HG03060 (cell line): Measurements from ENCODE around the gene ECEL1.

ENCODE experiments used
- ATAC-seq: cut with Tn5 transposase; IDR thresholded peaks from one replicate; pipeline ENCODE4 v1.9.1; 2021; ENCODE audit warnings: low read depth, moderate number of reproducible peaks; ENCODE audit not compliant: unreplicated experiment

ECEL1 gene

GRCh38 chr2:232486558-232487384, 863 bp downstream of the ECEL1 start:
- no peak for ATAC-seq

DNA sequence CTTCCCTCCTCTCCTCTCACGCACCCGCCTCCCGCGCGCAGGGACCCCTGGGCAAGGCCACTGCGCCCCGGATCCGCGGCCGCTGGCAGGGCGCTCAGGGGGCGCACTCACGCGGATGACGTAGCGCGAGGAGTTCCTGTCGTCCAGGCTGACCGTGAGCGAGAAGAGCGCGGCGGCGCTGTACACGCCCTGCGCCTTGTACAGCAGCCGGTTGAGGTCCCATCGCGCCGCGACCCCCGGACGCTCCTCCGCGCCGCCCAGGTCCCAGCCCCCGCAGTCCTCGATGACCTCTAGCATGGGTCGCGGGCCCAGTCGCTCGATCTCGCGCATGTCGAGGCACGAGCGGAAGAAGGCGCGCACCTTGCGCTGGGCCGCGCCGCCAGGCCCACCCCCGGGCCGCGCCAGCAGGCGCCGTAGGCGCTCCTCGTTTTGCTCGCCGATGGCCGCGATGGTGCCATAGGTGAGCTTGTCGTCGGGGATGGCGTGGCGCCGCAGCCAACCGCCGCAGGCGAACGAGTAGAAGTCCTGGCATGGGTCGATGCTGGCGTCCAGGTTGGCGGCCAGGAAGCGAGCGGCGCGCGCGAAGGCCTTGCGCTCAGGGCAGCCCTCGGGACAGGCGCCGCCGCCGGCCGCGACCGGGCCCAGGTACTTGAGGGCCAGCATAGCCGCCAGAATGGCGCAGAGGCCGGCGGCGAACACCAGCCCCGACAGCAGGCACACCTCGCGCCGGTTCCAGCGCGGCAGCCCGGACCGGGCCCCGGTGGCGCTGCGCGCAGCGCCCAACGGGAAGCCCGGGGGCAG, 1.7 kb downstream of the ECEL1 start:
- no peak for ATAC-seq

GRCh38 chr2:232485348-232485756, 2.3 kb downstream of the ECEL1 start:
- no peak for ATAC-seq

DNA sequence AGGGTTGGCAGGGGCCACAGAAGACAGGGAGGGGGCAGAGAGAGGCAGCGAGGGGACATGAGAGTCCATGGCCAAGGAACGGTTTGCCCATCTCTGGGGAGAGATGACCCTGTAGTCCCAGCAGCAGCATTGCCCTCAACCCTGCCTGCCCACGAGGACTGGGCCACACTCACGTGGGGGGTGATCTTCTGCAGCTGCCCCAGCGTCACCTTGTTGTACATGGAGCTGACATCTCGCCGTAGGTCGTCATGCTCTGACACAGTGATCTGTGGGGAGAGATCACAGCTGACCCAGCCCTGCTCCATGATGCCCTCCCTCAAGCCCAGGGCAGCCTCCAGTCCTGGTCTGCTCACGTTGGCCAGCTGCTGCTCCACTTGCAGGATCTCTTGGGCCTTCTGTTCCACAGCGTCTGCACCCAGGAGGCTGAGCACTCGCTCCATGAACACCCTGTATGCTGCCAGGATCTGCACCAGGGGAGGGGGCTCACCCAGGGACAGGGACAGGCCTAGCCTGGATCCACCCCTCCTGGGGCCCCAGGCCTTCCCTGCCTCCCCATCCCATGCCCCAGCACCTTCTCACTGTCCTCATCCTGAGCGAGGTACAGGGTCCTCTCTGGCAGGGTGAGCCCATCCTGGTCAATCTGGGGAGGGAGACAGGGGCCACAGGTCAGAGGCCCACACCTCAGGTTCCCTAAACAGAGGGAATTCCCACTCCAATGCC, 2.8 kb downstream of the ECEL1 start:
- no peak for ATAC-seq

GRCh38 chr2:232483923-232484627, 3.6 kb downstream of the ECEL1 start:
- ATAC-seq = no peak

DNA sequence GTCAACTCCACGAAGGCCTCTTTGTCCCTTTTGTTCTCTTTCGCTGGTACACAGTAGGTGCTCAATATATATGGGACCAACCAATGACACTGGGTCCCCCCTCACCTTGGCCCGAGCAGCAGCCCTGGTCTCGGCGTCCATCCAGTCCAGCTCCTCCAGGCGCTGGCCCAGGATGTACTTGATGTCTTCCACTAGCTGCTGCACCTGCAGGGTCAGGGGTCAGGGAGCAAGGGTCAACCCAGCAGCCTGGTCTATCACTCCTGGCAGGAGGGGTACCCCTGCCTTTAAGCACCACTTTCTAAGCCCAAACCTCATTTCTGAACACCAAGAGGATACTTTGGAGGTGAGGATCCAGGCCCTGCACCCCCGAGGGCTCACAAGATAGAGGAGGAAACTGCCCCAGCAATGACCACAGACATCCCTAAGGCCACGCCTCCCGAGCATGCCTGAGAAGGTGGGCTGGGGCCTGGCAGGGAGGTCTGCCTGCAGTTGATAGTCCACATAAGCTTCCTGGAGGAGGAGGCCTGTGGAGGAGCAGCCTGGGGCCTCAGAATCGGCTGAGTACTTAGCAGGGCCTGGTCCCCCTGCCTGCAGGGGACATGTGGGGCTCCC, 4.2 kb downstream of the ECEL1 start:
- no peak for ATAC-seq

GRCh38 chr2:232482301-232483238, 5.1 kb downstream of the ECEL1 start:
- ATAC-seq = no peak

DNA sequence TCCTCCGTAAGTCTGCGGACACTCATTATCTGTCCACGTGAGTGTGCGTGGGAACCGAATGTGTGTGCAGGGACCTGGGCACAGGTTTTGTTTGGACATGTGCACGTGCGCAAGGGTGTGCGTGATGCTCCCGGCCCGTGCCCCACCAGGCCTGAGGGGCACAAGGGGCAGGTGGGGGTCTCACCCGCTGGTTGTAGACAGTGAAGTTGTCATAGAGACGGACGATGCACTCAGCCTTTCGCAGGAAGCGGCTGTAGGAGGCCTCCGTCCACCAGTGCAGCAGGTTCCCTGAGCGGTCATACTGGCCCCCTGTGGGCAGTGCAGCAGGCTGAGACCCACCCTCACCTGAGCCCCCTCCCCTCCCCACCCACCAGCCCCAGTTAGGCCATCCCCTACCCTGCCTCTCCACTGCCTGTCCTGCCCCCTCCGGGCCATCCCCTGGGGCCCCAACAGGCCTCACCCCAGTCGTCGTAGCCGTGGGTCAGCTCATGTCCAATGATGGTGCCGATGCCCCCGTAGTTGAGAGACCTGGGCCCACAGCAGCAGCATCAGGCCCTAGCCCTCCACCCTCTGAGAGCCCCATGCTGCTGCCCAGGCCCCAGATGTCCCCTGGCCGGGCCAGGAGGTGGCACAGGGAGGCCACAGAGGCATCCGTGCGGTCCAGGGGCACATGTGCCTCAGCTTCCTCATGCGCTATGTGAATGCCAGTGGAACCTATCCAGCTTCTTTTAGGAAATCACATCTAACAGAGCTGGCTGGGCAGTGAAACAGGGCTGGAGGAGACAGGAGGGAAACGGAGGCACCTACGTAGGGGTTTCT, 6.1 kb downstream of the ECEL1 start:
- no peak for ATAC-seq

DNA sequence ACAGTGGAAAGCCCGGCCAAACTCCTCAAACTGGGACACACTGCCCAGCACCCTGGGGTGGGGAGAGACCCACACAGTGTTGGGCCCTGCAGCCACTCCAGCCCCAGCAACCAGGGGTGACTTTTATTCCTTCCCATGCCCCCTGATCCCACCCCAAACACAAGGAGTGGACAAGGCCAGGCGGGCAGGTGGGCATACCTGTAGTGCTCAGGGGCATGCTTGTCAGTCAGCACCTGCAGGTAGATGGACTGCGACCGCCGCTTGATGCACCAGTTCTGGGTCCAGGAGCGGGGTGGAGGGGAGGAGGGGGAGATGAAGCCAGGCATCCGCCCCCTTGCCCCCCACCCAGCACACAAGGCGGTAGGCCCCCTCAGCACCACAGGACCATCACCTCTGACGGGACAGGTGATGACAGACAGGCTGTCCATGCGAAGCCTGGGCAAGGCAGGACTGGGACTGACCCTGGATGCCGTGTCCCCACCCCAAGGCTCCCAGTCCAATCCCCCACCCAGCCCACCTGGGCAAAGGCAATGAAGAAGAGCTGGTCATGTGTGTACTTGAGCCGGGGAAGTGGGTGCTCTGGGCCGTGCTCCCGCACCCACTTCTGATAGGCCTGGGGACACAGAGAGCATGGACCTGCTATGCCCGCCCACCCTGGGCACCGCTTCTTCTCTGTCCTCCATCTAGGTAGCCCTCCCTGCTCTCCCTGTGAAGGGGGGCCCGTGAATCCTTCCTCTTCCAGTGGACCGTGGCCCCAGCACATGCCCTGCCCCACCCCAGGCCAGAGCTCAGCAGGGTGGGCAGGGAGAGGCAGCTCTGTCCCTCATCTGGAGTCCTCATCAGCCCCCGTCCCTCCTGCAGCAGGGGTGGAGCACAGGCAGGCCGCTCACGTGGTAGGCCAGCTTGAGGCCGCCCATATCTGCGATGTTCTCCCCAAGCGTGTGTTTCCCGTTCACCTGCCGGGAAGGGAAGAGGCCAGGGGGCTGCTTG, 7.1 kb downstream of the ECEL1 start:
- no peak for ATAC-seq

- no peak for ATAC-seq
These were observed 8.1 kb downstream of the ECEL1 start for GRCh38 chr2:232479341-232480200.

DNA sequence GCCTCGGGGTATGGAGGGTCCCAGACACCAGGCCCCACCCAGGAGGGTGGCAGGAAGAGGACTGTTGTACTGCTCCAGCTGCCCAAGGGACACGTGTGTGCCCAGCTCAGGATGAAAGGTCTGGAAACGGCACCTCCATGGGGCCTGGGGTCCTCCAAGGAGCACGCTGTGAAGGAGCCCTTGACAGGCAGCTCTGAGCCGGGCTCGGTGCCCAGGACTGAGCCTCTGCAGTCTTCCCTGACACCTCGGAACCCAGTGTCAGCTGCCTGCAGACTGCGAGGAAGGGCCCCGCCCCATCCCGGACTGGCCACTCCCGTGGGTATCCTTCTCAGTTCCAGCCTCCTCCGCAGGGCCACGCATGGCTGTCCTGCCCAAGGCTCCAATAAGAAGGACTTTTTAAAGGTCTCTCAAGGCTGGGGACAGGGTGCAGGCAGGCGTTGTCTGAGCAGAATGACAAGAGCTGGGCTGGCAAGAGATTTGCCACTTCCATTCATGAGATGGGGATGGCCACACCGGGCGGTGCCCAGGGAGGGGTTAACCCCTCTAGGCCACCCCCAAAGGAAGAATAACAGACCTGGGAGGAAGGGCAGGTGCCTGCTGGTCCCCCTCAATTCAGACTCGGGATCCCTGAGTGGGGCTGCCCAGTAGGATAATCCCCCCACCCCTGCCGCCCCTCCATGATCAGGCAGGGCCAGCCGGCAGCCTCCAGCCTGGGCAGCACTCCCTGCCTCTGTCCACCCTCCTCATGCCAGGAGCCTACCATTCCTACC, 8.9 kb downstream of the ECEL1 start:
- ATAC-seq = no peak

DNA sequence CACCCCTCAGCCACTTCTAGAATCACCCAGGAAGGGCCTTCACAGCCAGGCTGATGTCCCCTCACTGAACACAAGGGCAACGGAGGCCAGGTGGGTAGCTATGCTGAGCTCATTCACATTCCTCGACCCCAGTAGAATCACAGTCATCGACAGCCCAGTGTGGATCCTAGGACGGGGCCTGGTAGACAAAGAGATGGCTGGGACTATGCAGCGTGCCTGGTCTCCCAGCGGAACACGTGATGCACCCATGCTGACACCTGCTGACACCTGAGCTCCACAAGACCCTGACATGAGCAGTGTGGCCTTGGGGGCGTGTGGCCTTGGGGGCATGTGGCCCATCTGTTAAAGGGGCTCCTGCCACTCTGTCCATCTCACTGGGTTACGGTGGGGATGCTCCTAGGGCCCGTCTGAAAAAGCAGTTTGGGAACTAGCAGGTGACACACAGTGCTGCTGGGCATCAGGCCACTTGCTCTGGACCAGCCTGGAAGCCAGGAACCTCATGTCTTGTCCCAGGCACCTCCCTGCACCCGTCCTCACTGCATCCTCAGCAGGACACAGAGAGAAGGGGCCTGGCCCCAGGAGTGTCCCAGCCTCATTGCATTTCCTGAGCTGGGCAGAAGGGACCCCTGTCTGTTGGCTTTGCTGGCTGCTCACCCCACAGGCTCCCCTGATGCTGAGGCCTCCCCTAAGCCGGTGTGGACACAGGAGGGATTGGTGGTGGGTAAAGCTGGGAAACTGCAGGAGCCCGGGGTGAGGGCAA, 9.7 kb downstream of the ECEL1 start:
- no peak for ATAC-seq

DNA sequence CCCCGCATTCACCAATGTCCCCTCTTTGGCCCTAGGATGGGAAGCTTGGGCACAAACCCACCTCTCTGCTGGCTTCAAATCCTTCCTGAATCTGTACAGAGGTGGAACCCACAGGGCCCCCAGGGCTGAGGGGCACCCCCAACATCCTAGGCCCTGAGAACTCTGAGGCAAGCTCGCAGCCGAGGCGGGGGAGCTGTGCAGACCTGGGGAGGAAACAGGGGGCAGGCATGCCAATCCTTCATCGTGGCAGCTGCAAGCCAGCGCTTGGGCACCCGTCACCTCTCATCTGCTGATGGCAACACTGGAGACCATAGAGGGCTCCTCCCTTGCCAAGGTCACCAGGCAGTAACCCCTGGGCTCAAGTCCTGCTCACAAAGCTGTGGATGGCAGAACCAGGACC, 10.8 kb downstream of the ECEL1 start:
- ATAC-seq = no peak

DNA sequence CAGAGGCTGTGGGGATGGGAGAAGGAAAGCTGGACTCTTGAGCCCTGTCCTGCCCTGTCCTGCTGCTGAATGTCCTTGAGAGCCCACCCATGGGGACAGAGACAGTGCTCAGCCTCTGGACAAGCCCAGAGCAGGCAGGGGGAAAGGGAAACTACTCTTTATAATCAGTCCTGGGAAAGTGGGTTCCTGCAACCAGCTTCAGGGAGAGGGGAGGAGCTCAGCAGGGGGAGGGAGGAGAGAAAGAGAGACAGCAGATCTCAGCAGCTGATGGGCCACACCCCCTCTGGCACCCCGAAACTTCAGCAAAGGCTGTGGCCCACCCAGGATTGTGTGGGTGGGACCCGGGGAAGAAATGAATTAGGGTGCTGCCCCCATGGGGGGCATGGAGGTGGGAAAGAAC, 11.6 kb downstream of the ECEL1 start:
- no peak for ATAC-seq

DNA sequence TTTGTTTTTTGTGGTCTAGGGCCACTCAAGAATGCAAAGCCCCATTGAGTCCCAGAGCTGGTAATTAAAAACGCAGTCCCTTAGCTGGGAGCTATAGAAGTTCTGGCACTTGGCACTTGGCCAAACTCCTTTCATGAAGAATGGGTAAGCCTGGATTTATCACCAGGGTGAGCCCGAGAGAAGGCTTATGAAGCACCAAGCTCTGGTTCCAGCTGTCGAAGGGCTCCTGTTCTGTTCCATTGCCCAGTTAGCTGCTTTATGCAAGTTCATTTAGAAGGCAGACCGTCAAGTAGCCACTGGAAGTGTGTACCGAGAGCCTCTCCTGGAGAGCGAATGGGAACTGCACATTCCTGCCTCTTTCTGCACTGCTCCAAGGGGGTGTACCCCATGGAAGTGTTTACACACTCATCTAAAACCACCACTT, 14.2 kb downstream of the ECEL1 start:
- ATAC-seq = no peak
